DND-41 (cell line): Measurements from ENCODE around the gene CDYL.

Source experiments
- ATAC-seq: fragments of 200-7000 bp; cut with Tn5 transposase; 3 replicates; pipeline ENCODE4 v1.9.1; 2021; ENCODE audit warnings: low read depth; ENCODE audit not compliant: insufficient read depth
- DNase-seq: peaks from one replicate; pipeline ENCODE4 v3.0.0-alpha.2; 2020
- H2AFZ ChIP-seq: 2 replicates; pipeline ENCODE4 v1.6.0; 2012; ENCODE audit warnings: low read depth, low read length
- H3K27ac ChIP-seq: 2 replicates; pipeline ENCODE4 v1.5.1; 2012; ENCODE audit warnings: low read length, inconsistent platforms
- H3K27me3 ChIP-seq: fragments of 200-600 bp; sonication (generic); 2 replicates; pipeline ENCODE4 v1.6.0; 2012; ENCODE audit warnings: low read length, mild to moderate bottlenecking, inconsistent platforms; ENCODE audit not compliant: insufficient read depth, poor library complexity
- H3K36me3 ChIP-seq: 2 replicates; pipeline ENCODE4 v1.5.1; 2012; ENCODE audit warnings: low read length, inconsistent platforms; ENCODE audit not compliant: insufficient read depth
- H3K4me1 ChIP-seq: 2 replicates; pipeline ENCODE4 v1.5.1; 2012; ENCODE audit warnings: mild to moderate bottlenecking, low read length; ENCODE audit not compliant: insufficient read depth
- H3K4me2 ChIP-seq: 2 replicates; pipeline ENCODE4 v1.6.0; 2012; ENCODE audit warnings: mild to moderate bottlenecking, moderate library complexity, low read length, inconsistent platforms; ENCODE audit not compliant: insufficient read depth
- H3K4me3 ChIP-seq, 2 experiments: fragments of 200-600 bp in 1 of 2; shearing (Covaris generic) in 1 of 2; 2 replicates each; pipeline ENCODE4 v1.5.1; 2012 to 2016; ENCODE audit warnings: inconsistent platforms in 2 of 2, low read length in 2 of 2, mild to moderate bottlenecking in 2 of 2, low read depth in 1 of 2, moderate library complexity in 1 of 2
- H3K79me2 ChIP-seq: 2 replicates; pipeline ENCODE4 v1.6.0; 2012; ENCODE audit warnings: low read length, inconsistent platforms; ENCODE audit not compliant: insufficient read depth
- H3K9ac ChIP-seq: 2 replicates; pipeline ENCODE4 v1.6.0; 2012; ENCODE audit warnings: low read depth, mild to moderate bottlenecking, inconsistent platforms, low read length, moderate library complexity
- H3K9me3 ChIP-seq: 2 replicates; pipeline ENCODE4 v1.5.1; 2012; ENCODE audit warnings: low read length, moderate library complexity, mild to moderate bottlenecking, inconsistent platforms; ENCODE audit not compliant: insufficient read depth, severe bottlenecking
- H4K20me1 ChIP-seq: 2 replicates; pipeline ENCODE4 v1.6.0; 2012; ENCODE audit warnings: low read length; ENCODE audit not compliant: insufficient read depth
- EZH2 ChIP-seq: IDR thresholded peaks from 3 replicates; pipeline ENCODE4 v1.6.1; 2012; ENCODE audit warnings: borderline replicate concordance, low read depth, mild to moderate bottlenecking, moderate library complexity, low read length, inconsistent platforms; ENCODE audit not compliant: severe bottlenecking
- TF ChIP-seq, protein P1 (sequence below): IDR thresholded peaks from 2 replicates; pipeline ENCODE4 v1.5.1; 2012; ENCODE audit warnings: borderline replicate concordance, low read length, moderate library complexity, mild to moderate bottlenecking; ENCODE audit not compliant: poor library complexity, severe bottlenecking; ENCODE audit errors: extremely low read depth

The CDYL gene

GRCh38 chr6:4781426-4781825, 5.2 kb downstream of the CDYL start:
- no peaks in the 10 kb centered on the region for H3K27me3 ChIP-seq
- H3K79me2 ChIP-seq: peaks cover 51% of the 10 kb centered on the region
- no peak overlapping the region for H3K9ac ChIP-seq

DNA sequence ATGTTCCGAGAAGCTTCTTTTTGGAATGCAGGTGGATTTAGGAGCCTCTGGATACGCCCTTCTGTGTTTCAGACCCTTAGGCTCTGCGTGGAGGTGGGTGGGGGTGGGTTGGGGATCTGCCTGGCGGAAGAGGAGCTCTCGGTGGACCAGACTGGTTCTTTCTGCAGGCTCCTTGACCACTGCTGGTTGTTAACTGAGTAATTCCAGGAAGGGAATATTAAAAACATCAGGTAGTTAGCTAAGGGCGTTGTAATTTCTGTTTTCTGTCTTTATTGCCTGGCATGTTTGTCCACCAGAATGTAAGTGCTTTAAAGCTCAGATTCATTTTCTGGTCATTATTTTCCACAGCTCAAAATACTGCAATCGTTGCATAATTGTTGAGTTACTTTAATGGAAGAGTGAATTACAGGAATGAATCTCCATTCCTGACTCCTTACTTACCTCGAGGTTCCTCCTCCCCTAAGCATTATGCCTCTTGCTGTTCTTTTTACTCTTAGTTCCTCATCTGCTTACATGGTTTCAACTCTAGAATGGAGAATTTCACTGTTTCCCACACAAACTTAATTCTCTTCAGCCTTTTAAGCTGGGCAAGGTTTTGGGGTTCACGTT, 5.9 kb downstream of the CDYL start:
- no peaks in the 10 kb centered on the region for H3K36me3 ChIP-seq
- no peak overlapping the region for H2AFZ ChIP-seq
- no peak for ATAC-seq
- peaks cover 56% of the 10 kb centered on the region for H3K79me2 ChIP-seq
- no peak overlapping the region for H3K4me2 ChIP-seq
- H3K9me3 ChIP-seq: peaks cover 11% of the 10 kb centered on the region
- no peak overlapping the region for H3K9ac ChIP-seq
- H3K27ac ChIP-seq: no peak overlapping the region
- no peak for TF ChIP-seq EZH2
- TF ChIP-seq, protein P1, sequence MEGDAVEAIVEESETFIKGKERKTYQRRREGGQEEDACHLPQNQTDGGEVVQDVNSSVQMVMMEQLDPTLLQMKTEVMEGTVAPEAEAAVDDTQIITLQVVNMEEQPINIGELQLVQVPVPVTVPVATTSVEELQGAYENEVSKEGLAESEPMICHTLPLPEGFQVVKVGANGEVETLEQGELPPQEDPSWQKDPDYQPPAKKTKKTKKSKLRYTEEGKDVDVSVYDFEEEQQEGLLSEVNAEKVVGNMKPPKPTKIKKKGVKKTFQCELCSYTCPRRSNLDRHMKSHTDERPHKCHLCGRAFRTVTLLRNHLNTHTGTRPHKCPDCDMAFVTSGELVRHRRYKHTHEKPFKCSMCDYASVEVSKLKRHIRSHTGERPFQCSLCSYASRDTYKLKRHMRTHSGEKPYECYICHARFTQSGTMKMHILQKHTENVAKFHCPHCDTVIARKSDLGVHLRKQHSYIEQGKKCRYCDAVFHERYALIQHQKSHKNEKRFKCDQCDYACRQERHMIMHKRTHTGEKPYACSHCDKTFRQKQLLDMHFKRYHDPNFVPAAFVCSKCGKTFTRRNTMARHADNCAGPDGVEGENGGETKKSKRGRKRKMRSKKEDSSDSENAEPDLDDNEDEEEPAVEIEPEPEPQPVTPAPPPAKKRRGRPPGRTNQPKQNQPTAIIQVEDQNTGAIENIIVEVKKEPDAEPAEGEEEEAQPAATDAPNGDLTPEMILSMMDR: no peak
- peaks cover 9% of the 10 kb centered on the region; the same call in 1 of the 2 replicates for H3K4me1 ChIP-seq
- H4K20me1 ChIP-seq: peaks cover 3% of the 10 kb centered on the region; the same call in 1 of the 2 replicates
- no peak overlapping the region for H3K4me3 ChIP-seq
- no peak for DNase-seq
- no peaks in the 10 kb centered on the region for H3K27me3 ChIP-seq

More at GRCh38 chr6:4781426-4781825, 5.2 kb downstream of the CDYL start:
- TF ChIP-seq, protein P1: no peak
- TF ChIP-seq EZH2: no peak
- Histone ChIP-seq H2AFZ (no peak overlapping the region), H3K9me3 (peaks cover 11% of the 10 kb centered on the region), H3K36me3 (no peaks in the 10 kb centered on the region), H4K20me1 (no peaks in the 10 kb centered on the region; the same call in 1 of the 2 replicates), H3K27ac (no peak overlapping the region), H3K4me3 (no peak overlapping the region), H3K4me1 (peaks cover 9% of the 10 kb centered on the region; the same call in 1 of the 2 replicates), H3K4me2 (no peak overlapping the region)
- ATAC-seq (no peak), DNase-seq (no peak)

DNA sequence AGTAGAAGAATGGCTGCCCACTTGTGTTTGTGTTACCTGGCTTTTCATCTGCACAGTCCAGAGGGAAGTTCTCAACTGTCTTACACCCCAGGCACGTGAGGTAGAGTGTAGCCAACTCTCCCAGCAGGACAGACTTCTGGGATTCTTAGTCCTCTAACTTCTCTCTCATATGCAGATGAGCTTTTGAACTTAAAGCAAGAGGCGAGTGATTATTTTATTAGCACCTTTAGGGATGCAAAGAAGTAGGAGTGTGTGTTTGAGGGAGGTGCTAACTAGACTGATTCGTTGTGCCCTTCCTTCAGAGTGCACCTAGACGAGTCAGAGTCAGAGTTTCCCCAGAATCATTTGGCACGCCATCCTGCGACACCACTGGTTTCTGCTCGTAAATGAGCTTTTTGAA, 10.8 kb downstream of the CDYL start:
- Histone ChIP-seq H3K4me2 (no peak overlapping the region), H3K27me3 (no peaks in the 10 kb centered on the region), H2AFZ (no peak overlapping the region), H3K79me2 (peaks cover 46% of the 10 kb centered on the region), H3K4me3 (no peak overlapping the region), H3K9me3 (peaks cover 6% of the 10 kb centered on the region), H3K27ac (no peak overlapping the region), H4K20me1 (peaks cover 21% of the 10 kb centered on the region; the same call in 1 of the 2 replicates), H3K4me1 (no peaks in the 10 kb centered on the region), H3K9ac (no peak overlapping the region), H3K36me3 (no peaks in the 10 kb centered on the region)
- DNase-seq (no peak), ATAC-seq (no peak)
- TF ChIP-seq, protein P1: no peak
- no peak for TF ChIP-seq EZH2
